Fibroblast of mammary gland (primary cell): ENCODE data around the gene THEM4.

Experiments used
- DNase-seq: peaks from one replicate; pipeline ENCODE4 v3.0.0-alpha.2; 2010; ENCODE audit warnings: low read depth
- H3K4me3 ChIP-seq: 2 replicates; pipeline ENCODE4 v1.5.1; 2011; ENCODE audit warnings: low read depth, mild to moderate bottlenecking, low read length, moderate library complexity; ENCODE audit not compliant: control insufficient read depth
- CTCF ChIP-seq: conservative IDR thresholded peaks from 2 replicates; pipeline ENCODE4 v1.5.1; 2011; ENCODE audit warnings: low read depth, low read length, inconsistent platforms; ENCODE audit not compliant: control insufficient read depth, insufficient read depth

Gene THEM4

GRCh38 chr1:151837197-151837596 lies 72.1 kb downstream of the THEM4 start:
- TF ChIP-seq CTCF, result no peak
- no peak overlapping the region for H3K4me3 ChIP-seq
- no peak for DNase-seq

- H3K4me3 ChIP-seq, result no peak overlapping the region
- TF ChIP-seq CTCF, result no peak
- DNase-seq, result no peak
Observed at GRCh38 chr1:151835596-151835995, 73.7 kb downstream of the THEM4 start.

GRCh38 chr1:151834239-151834638 lies 75.1 kb downstream of the THEM4 start:
- no peak for TF ChIP-seq CTCF
- H3K4me3 ChIP-seq, result no peak overlapping the region
- no peak for DNase-seq

GRCh38 chr1:151833172-151833900 lies 76.0 kb downstream of the THEM4 start:
- no peak for DNase-seq
- H3K4me3 ChIP-seq, result no peak overlapping the region
- TF ChIP-seq CTCF, result no peak

- no peak overlapping the region for H3K4me3 ChIP-seq
- peak; percentile 45 for DNase-seq
- TF ChIP-seq CTCF, result no peak
Observed at GRCh38 chr1:151832318-151832980, 76.9 kb downstream of the THEM4 start.

- no peak for TF ChIP-seq CTCF
- no peak for DNase-seq
- no peak within 1 kb of the TSS for H3K4me3 ChIP-seq
Observed at GRCh38 chr1:151831605-151832004, 77.7 kb downstream of the THEM4 start, which contains the start of gene RORC. TSS of gene RORC (minus strand) at chr1:151831802. CDS start at chr1:151831764, 38 bp downstream.
